GM20000 (cell line): ENCODE results near the gene ENOX1.

Source experiments
- DNase-seq: peaks from one replicate; pipeline ENCODE4 v3.0.0; 2012; ENCODE audit warnings: low spot score
- CTCF ChIP-seq: IDR thresholded peaks from 2 replicates; pipeline ENCODE4 v1.5.1; 2012; ENCODE audit warnings: mild to moderate bottlenecking, control low read depth; ENCODE audit errors: extremely low read depth, missing control alignments

The ENOX1 gene

GRCh38 chr13:43584751-43585150 lies 202.0 kb downstream of the ENOX1 start:
- DNase-seq: no peak
- TF ChIP-seq CTCF: no peak

GRCh38 chr13:43583321-43583720 lies 203.5 kb downstream of the ENOX1 start:
- TF ChIP-seq CTCF: no peak

GRCh38 chr13:43580280-43580679 lies 206.5 kb downstream of the ENOX1 start:
- TF ChIP-seq CTCF: no peak
- DNase-seq: no peak

More at GRCh38 chr13:43583321-43583720, 203.5 kb downstream of the ENOX1 start:
- no peak for DNase-seq

GRCh38 chr13:43579321-43579720 lies 207.5 kb downstream of the ENOX1 start:
- DNase-seq: no peak

GRCh38 chr13:43574605-43575004 lies 212.2 kb downstream of the ENOX1 start:
- TF ChIP-seq CTCF: no peak
- no peak for DNase-seq

More at GRCh38 chr13:43579321-43579720, 207.5 kb downstream of the ENOX1 start:
- TF ChIP-seq CTCF: no peak

- no peak for DNase-seq
- no peak for TF ChIP-seq CTCF
Measured at GRCh38 chr13:43573802-43574514, 212.8 kb downstream of the ENOX1 start.

- DNase-seq: no peak
- TF ChIP-seq CTCF: no peak
Measured at GRCh38 chr13:43573361-43573740, 213.4 kb downstream of the ENOX1 start.
